Measurements from ENCODE around the gene PDP2. TPM values are rescaled to one million over a fixed set of nuclear protein-coding genes. Genes with fewer than 3 reads are reported as not detected.

Gene PDP2
- total RNA-seq, 2 donors from 2014 or later: 4.4 to 6.9 TPM

DNA sequence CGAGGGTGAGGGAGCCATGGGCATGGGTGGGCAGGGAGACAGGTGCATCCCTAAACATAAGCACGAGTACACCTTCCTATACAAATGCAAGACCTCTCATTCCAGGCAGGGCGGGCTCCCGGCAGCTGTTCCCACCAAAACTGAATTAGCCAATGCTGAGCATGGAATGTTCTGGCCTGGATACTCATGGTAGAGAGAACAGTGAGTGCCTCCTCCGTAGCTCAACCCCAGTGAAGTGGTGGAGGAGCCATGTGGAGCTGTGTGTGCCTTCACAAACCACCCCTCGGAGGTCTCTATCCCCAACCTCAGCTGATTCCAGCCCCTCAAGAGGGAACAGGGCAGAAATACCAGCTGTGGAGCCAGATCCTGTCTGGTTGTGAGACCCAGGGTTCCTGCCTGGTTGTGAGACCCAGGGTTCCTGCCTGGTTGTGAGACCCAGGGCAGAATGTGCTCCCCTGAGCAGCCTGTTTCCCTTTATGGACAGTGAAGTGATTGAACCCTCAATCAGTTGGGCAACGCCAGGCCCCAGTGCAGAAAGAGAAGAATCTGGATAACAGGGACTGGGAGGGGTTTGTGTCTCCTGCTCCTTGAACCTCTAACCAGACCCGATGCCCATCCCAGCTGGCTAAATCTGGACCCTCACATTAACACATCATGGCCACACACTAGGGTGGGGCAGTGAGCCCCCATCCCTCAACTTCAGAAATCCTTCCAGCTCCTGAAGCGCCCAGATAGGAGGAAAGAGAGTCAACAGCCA is 40.8 kb downstream of the PDP2 start:
- 50 to 58% methylated on average over 7 to 9 of the region's 9 CpGs for WGBS, 2 donors
- Histone ChIP-seq H3K9me3 (no peaks in the 10 kb centered on the region), H3K27me3 (peaks cover 0 to 12% of the 10 kb centered on the region in 2 donors), H3K27ac (no peak overlapping the region), H3K36me3 (replicated peaks in 1 of 2; ENCODE audit: insufficient read depth in 1 of 2, low read depth in 2 of 2) (no peaks in the 10 kb centered on the region), H3K4me1 (peaks cover 15% of the 10 kb centered on the region), H3K4me3 (no peak overlapping the region)
- intact Hi-C loops (cut with DNase I): no loop called here
- TF ChIP-seq, protein P1, sequence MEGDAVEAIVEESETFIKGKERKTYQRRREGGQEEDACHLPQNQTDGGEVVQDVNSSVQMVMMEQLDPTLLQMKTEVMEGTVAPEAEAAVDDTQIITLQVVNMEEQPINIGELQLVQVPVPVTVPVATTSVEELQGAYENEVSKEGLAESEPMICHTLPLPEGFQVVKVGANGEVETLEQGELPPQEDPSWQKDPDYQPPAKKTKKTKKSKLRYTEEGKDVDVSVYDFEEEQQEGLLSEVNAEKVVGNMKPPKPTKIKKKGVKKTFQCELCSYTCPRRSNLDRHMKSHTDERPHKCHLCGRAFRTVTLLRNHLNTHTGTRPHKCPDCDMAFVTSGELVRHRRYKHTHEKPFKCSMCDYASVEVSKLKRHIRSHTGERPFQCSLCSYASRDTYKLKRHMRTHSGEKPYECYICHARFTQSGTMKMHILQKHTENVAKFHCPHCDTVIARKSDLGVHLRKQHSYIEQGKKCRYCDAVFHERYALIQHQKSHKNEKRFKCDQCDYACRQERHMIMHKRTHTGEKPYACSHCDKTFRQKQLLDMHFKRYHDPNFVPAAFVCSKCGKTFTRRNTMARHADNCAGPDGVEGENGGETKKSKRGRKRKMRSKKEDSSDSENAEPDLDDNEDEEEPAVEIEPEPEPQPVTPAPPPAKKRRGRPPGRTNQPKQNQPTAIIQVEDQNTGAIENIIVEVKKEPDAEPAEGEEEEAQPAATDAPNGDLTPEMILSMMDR (IDR thresholded peaks at IDR 0.05): no peak
- TF ChIP-seq POLR2A (IDR thresholded peaks at IDR 0.05): no peak
- DNase-seq (no peak), ATAC-seq (no peak)

DNA sequence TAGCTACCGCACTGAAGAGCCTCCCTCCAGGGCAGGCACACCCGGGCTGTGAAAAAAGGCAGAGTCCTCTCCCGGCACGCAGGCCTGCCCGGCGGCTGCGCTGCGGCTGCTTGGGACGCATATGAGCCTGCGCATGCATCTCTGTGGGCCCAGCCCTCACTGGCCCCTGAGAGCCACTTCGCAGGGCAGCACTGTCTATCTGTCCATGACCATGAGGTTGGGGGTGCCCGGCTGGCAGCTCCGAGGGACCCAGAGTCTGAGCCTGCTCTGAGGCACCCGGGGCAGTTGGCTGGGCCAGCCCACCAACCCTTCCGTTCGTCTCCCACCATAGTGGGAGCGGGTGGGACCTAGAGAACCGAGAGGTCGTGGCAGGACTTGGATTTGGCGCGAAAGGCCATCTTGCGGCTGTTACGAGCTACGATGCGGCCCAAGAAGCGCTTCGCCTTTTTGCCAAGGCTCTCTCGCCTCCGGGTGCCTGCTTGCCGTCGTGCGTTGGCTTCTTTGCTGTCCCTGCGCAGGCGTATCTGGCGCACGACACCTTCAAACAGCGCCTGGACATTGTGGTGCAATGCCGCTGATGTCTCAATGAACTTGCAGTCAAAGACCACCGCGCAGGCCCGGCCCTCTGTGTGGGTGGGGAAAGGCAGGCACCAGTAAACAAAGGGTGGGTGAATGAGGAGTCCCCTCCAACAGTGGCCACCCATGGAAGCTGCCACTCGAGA is 41.6 kb downstream of the PDP2 start:
- 61 to 64% methylated on average over 17 to 42 of the region's 42 CpGs for WGBS, 2 donors
- Histone ChIP-seq H3K27ac (no peak overlapping the region), H3K27me3 (peaks cover 0 to 12% of the 10 kb centered on the region in 2 donors), H3K9me3 (no peaks in the 10 kb centered on the region), H3K36me3 (replicated peaks in 1 of 2; ENCODE audit: insufficient read depth in 1 of 2, low read depth in 2 of 2) (no peaks in the 10 kb centered on the region), H3K4me1 (peaks cover 19% of the 10 kb centered on the region), H3K4me3 (no peak overlapping the region)
- DNase-seq: no peak
- no peak for ATAC-seq
- intact Hi-C loops (cut with DNase I): no loop called here
- TF ChIP-seq, protein P1 (IDR thresholded peaks at IDR 0.05): no peak
- TF ChIP-seq POLR2A (IDR thresholded peaks at IDR 0.05): no peak

DNA sequence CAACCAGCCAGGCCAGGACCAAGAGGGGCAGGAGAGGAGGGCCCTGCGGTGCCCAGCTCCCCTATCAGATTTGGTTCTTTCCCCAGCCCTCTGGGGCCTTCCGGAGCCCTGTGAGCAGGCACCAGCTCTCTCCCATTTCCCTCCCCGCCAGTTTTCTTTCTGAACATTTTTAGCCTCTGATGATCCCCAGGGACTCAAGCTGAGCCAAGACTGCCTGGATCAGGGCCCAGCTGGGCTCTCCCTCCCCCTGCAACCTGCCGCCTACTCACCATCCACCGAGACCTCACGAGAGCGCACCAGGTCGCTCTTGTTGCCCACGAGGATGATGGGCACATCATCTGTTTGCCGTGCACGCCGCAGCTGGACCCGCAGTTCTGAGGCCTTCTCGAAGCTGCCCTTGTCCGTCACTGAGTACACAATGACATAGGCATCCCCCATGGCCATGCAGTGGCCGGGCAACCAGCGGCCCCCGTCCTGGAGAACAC is 43.0 kb downstream of the PDP2 start:
- H3K4me3 ChIP-seq: no peak overlapping the region
- intact Hi-C loops (cut with DNase I): no loop called here
- H3K27ac ChIP-seq: no peak overlapping the region
- WGBS, 2 donors: 55 to 66% methylated on average over 17 to 18 of the region's 18 CpGs
- peak in 1 of 4 donors; percentile 27 for DNase-seq
- ATAC-seq: peak; percentile 46
- H3K4me1 ChIP-seq: peaks cover 19% of the 10 kb centered on the region
- no peaks in the 10 kb centered on the region for H3K9me3 ChIP-seq
- TF ChIP-seq POLR2A (IDR thresholded peaks at IDR 0.05): no peak
- TF ChIP-seq, protein P1 (IDR thresholded peaks at IDR 0.05): no peak
- H3K27me3 ChIP-seq: peaks cover 0 to 12% of the 10 kb centered on the region in 2 donors
- H3K36me3 ChIP-seq (replicated peaks in 1 of 2; ENCODE audit: insufficient read depth in 1 of 2, low read depth in 2 of 2): no peaks in the 10 kb centered on the region

DNA sequence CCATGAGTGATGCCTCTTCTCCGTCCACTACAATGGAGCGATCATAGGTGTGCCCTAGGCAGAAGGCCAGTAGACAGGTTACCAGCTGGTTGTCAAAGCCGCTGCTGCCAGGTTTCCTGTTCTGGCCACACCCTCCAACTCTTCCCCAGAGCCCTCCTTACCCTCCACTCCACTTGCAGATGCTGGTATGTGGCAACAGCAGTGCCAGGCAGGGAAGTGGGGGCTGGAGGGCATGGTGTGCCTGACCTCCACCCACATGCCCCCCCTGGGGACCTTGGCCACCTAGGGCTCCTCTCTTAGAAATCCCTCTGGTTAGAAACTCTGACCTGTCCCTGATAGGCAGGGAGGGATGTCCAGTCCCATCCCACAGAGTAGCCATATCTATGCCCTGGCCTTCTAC is 43.6 kb downstream of the PDP2 start:
- Histone ChIP-seq H3K4me1 (peaks cover 19% of the 10 kb centered on the region), H3K27me3 (peaks cover 0 to 12% of the 10 kb centered on the region in 2 donors), H3K27ac (no peak overlapping the region), H3K36me3 (replicated peaks in 1 of 2; ENCODE audit: insufficient read depth in 1 of 2, low read depth in 2 of 2) (no peaks in the 10 kb centered on the region), H3K4me3 (no peak overlapping the region), H3K9me3 (no peaks in the 10 kb centered on the region)
- no peak for DNase-seq
- WGBS, 2 donors: 56 to 58% methylated on average over 3 of the region's 3 CpGs
- intact Hi-C loops (cut with DNase I): no loop called here
- TF ChIP-seq, protein P1 (IDR thresholded peaks at IDR 0.05): no peak
- TF ChIP-seq POLR2A (IDR thresholded peaks at IDR 0.05): no peak
- no peak for ATAC-seq

All from body of pancreas (tissue), 4 donors.